ENCODE measurements around the gene C11orf87.

The C11orf87 gene

DNA sequence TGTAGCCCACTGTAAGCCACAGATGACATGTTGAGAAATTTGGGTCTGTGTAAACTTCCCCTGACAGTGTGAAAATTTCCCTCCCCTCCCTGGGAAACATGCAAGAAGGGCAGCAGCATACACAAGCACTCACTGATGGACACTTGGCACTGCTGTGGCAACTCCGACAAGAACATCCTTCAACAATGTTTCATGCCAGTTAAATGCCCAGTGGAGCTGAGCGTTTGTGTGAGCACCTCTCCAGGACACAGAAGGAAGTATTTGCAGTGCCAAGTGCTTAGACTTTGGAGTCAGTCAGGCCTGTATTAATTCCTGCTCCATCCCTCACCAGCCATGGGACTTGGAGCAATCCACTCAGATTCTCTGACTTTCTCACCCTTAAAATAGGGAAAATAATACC is 17.7 kb downstream of the C11orf87 start:
- DNase-seq (ENCODE audit: insufficient read length, low spot score) = no peak
- FAIRE-seq = no peak

DNA sequence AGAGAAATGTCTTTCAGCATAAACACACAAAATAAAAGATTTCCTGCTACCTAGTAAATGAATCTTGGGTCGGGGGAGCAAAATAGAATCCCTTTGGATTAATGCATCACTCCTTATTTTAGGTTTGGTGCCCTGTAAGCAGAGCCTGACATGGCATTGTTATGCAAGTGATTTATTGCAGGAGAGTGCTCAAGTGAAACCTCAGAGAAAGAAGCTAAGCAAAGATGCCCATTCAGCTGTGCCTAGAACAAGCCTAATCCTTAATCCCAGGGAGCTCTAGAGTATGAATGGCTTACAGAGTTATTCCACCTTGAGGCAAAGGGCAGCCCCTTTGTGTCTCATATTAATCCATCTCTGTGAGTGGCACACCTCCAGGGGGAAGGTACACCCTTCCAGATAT is 21.1 kb downstream of the C11orf87 start:
- DNase-seq (ENCODE audit: insufficient read length, low spot score) (no peak), FAIRE-seq (no peak)

DNA sequence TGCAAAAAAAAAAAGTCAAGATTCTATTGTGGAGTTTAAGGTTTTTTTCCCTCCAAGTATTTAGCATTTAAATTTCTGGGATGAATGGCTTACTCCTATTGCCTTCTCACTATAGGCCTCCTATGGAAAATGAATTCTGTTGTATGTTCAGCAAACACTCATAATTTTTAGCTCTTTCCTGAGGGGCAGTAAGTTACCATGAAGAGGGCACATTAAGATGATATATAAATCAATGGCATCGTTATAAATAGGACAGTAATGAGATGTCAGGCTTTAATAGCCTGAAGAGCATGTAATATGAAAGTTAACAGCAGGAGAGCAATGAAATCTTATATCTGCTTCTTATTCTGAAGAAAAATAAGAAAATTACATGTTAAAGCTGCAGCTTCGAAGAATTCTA is 32.9 kb downstream of the C11orf87 start:
- FAIRE-seq (no peak), DNase-seq (ENCODE audit: insufficient read length, low spot score) (no peak)

Measured in GM19239 (cell line).